GM23338 (cell line): ENCODE measurements around the gene RAI14. TPM values are rescaled to one million over a fixed set of nuclear protein-coding genes. Genes with fewer than 3 reads are reported as not detected.
A peak's percentile ranks its signal among the peaks of the same experiment; 100 is the strongest.

Experiments used
- ATAC-seq: fragments of 200-7000 bp; cut with Tn5 transposase; 3 replicates; pipeline ENCODE4 v1.9.1; 2020
- DNase-seq: peaks from one replicate; pipeline ENCODE4 v3.0.0-alpha.2; 2015; ENCODE audit warnings: low spot score
- H2AFZ ChIP-seq: fragments of 200-600 bp; sonication (generic); 2 replicates; pipeline ENCODE4 v1.8.0; 2016; ENCODE audit warnings: antibody characterized with exemption, mild to moderate bottlenecking, moderate library complexity
- H3F3A ChIP-seq: fragments of 200-600 bp; sonication (generic); replicated peaks from 2 replicates; pipeline ENCODE4 v1.8.0; 2017; ENCODE audit warnings: antibody characterized with exemption, mixed run types, low read depth
- H3K27ac ChIP-seq: fragments of 200-600 bp; sonication (generic); 2 replicates; pipeline ENCODE4 v1.6.1; 2016; ENCODE audit warnings: low read depth
- H3K27me3 ChIP-seq: fragments of 200-600 bp; sonication (generic); 2 replicates; pipeline ENCODE4 v1.8.0; 2016; ENCODE audit warnings: mild to moderate bottlenecking, mixed run types, moderate library complexity; ENCODE audit not compliant: insufficient read depth
- H3K36me3 ChIP-seq: fragments of 200-600 bp; sonication (generic); 2 replicates; pipeline ENCODE4 v1.8.0; 2016; ENCODE audit warnings: mild to moderate bottlenecking; ENCODE audit not compliant: insufficient read depth
- H3K4me1 ChIP-seq: fragments of 200-600 bp; sonication (generic); 2 replicates; pipeline ENCODE4 v1.8.0; 2016; ENCODE audit warnings: mild to moderate bottlenecking, moderate library complexity; ENCODE audit not compliant: insufficient read depth
- H3K4me2 ChIP-seq: fragments of 200-600 bp; sonication (generic); 2 replicates; pipeline ENCODE4 v1.7.1; 2017; ENCODE audit warnings: mixed run types
- H3K4me3 ChIP-seq: fragments of 200-600 bp; sonication (generic); 2 replicates; pipeline ENCODE4 v1.6.1; 2016; ENCODE audit warnings: mixed run types
- H3K79me2 ChIP-seq: fragments of 200-600 bp; sonication (generic); replicated peaks from 2 replicates; pipeline ENCODE4 v1.8.0; 2017; ENCODE audit warnings: mild to moderate bottlenecking; ENCODE audit not compliant: insufficient read depth
- H3K9me2 ChIP-seq: fragments of 200-600 bp; sonication (generic); 2 replicates; pipeline ENCODE4 v1.8.0; 2017; ENCODE audit not compliant: insufficient read depth
- H4K20me1 ChIP-seq: fragments of 200-600 bp; sonication (generic); replicated peaks from 2 replicates; pipeline ENCODE4 v1.8.0; 2017; ENCODE audit warnings: mild to moderate bottlenecking; ENCODE audit not compliant: insufficient read depth
- H3K27ac Mint-ChIP-seq: 2 replicates; pipeline ENCODE4 v1.8.0; 2020; ENCODE audit warnings: inconsistent platforms, mild to moderate bottlenecking, moderate library complexity, mixed read lengths
- H3K27me3 Mint-ChIP-seq: 3 replicates; pipeline ENCODE4 v1.8.0; 2022; ENCODE audit warnings: low read depth, mild to moderate bottlenecking, moderate library complexity, mixed read lengths, inconsistent platforms; ENCODE audit not compliant: insufficient read depth, poor library complexity
- H3K36me3 Mint-ChIP-seq: 3 replicates; pipeline ENCODE4 v1.8.0; 2021; ENCODE audit warnings: low read depth, mild to moderate bottlenecking, inconsistent platforms, moderate library complexity, mixed read lengths
- H3K4me1 Mint-ChIP-seq: 3 replicates; pipeline ENCODE4 v1.8.0; 2020; ENCODE audit warnings: mild to moderate bottlenecking, inconsistent platforms, mixed read lengths
- H3K4me3 Mint-ChIP-seq: 3 replicates; pipeline ENCODE4 v1.8.0; 2021; ENCODE audit warnings: moderate library complexity, mild to moderate bottlenecking, inconsistent platforms, mixed read lengths
- H3K9me3 Mint-ChIP-seq: 3 replicates; pipeline ENCODE4 v1.8.0; 2020; ENCODE audit warnings: moderate library complexity, mild to moderate bottlenecking, inconsistent platforms, mixed read lengths
- CREB1 ChIP-seq: fragments of 250-450 bp; sonication (Bioruptor Pico); IDR thresholded peaks from 2 replicates; pipeline ENCODE4 v1.5.0; 2020; ENCODE audit warnings: low read depth, mild to moderate bottlenecking, moderate library complexity
- EZH2 ChIP-seq: fragments of 200-600 bp; sonication (generic); IDR thresholded peaks from one replicate; pipeline ENCODE4 v1.8.0; 2017; ENCODE audit warnings: antibody characterized with exemption, mild to moderate bottlenecking, low read depth; ENCODE audit not compliant: unreplicated experiment
- EZH2phosphoT487 ChIP-seq: fragments of 200-600 bp; sonication (generic); IDR thresholded peaks from one replicate; pipeline ENCODE4 v1.8.1; 2018; ENCODE audit warnings: antibody characterized with exemption; ENCODE audit not compliant: unreplicated experiment
- JUNB ChIP-seq: IDR thresholded peaks from one replicate; pipeline ENCODE4 v1.6.1; 2016; ENCODE audit warnings: antibody characterized with exemption; ENCODE audit not compliant: unreplicated experiment
- NANOG ChIP-seq: IDR thresholded peaks from 2 replicates; pipeline ENCODE4 v1.6.1; 2016; ENCODE audit warnings: antibody characterized with exemption, borderline replicate concordance
- STAT1 ChIP-seq: IDR thresholded peaks from one replicate; pipeline ENCODE4 v1.6.1; 2016; ENCODE audit warnings: antibody characterized with exemption; ENCODE audit not compliant: unreplicated experiment
- ZNF114 ChIP-seq: fragments of 250-450 bp; sonication (Bioruptor Pico); IDR thresholded peaks from 2 replicates; pipeline ENCODE4 v1.5.0; 2020; ENCODE audit warnings: mild to moderate bottlenecking, moderate library complexity
- ZNF331 ChIP-seq: fragments of 250-450 bp; sonication (Bioruptor Pico); IDR thresholded peaks from 2 replicates; pipeline ENCODE4 v1.5.0; 2020; ENCODE audit warnings: low read depth, mild to moderate bottlenecking, moderate library complexity
- polyA plus RNA-seq: library from polyadenylated mRNA; unstranded; fragments of >200 nt; fragmentation: Nextera tagmentation; extraction: Ambion mirVana; gene quantifications from 2 replicates; pipeline ENCODE4 v1.2.1, GENCODE V29; 2016
- total RNA-seq: library from RNA; depleted of rRNA; stranded (reverse); fragments of >200 nt; shearing (Covaris generic); gene quantifications from 2 replicates; pipeline ENCODE4 v1.2.3, GENCODE V29; 2014
- TF ChIP-seq, protein P1 (sequence below), 2 experiments: fragments of 200-600 bp in 1 of 2; sonication (generic) in 1 of 2; conservative IDR thresholded peaks; 2 replicates each; pipeline versions ENCODE4 v1.5.1 to v1.6.1; 2016 to 2017; ENCODE audit warnings: antibody characterized with exemption in 2 of 2, low read depth in 2 of 2, mild to moderate bottlenecking in 2 of 2, moderate library complexity in 1 of 2
- TF ChIP-seq, protein P2 (sequence below): fragments of 250-450 bp; sonication (Bioruptor Pico); IDR thresholded peaks from 2 replicates; pipeline ENCODE4 v1.5.0; 2020; ENCODE audit warnings: mild to moderate bottlenecking, moderate library complexity
- TF ChIP-seq, protein P3 (sequence below): IDR thresholded peaks from 2 replicates; pipeline ENCODE4 v1.6.1; 2016; ENCODE audit warnings: antibody characterized with exemption
- TF ChIP-seq, protein P4 (sequence below): IDR thresholded peaks from one replicate; pipeline ENCODE4 v1.6.1; 2018; ENCODE audit warnings: antibody characterized with exemption; ENCODE audit not compliant: unreplicated experiment

Gene RAI14
- total and polyA plus RNA-seq, 2 experiments from 2014 or later, result 58.8 to 95.8 TPM

DNA sequence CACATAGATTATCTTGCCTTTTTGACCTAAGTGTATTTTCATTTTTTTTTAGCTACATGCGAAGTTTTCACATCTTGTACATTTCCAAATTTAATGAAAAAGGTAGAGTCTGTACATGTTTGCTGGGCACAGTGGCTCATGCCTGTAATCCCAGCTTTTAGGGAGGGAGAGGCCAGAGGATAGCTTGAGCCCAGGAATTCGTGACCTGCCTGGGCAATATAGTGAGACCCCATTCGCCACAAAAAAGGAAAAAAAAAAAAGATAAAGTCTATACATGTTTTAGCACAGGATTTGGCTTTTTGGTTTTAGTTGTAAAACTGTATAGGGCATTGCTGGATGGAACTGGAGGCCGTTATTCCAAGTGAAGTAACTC is 28.8 kb downstream of the RAI14 start:
- Histone ChIP-seq H3K79me2 (peaks cover 96% of the 10 kb centered on the region), H3F3A (no peaks in the 10 kb centered on the region), H3K27me3 (no peaks in the 10 kb centered on the region), H3K4me2 (peak overlapping the region; percentile 3), H3K9me2 (no peaks in the 10 kb centered on the region), H2AFZ (no peak overlapping the region), H3K36me3 (peaks cover 10% of the 10 kb centered on the region; the same call in 1 of the 2 replicates), H3K4me1 (peaks cover 47% of the 10 kb centered on the region), H3K27ac (peak overlapping the region; percentile 84), H3K4me3 (no peak overlapping the region), H4K20me1 (peaks cover 38% of the 10 kb centered on the region)
- H3K4me3 Mint-ChIP-seq, result peak overlapping the region; percentile 44; the same call in 2 of the 3 replicates
- H3K9me3 Mint-ChIP-seq, result no peaks in the 10 kb centered on the region
- peaks cover 33% of the 10 kb centered on the region for H3K36me3 Mint-ChIP-seq
- H3K27ac Mint-ChIP-seq, result peak overlapping the region; percentile 90
- ATAC-seq (no peak), DNase-seq (no peak)
- TF ChIP-seq EZH2, result no peak
- TF ChIP-seq EZH2phosphoT487, result no peak
- TF ChIP-seq ZNF331 (CRISPR knock-in tag), result no peak
- no peak for TF ChIP-seq JUNB
- TF ChIP-seq, protein P1, sequence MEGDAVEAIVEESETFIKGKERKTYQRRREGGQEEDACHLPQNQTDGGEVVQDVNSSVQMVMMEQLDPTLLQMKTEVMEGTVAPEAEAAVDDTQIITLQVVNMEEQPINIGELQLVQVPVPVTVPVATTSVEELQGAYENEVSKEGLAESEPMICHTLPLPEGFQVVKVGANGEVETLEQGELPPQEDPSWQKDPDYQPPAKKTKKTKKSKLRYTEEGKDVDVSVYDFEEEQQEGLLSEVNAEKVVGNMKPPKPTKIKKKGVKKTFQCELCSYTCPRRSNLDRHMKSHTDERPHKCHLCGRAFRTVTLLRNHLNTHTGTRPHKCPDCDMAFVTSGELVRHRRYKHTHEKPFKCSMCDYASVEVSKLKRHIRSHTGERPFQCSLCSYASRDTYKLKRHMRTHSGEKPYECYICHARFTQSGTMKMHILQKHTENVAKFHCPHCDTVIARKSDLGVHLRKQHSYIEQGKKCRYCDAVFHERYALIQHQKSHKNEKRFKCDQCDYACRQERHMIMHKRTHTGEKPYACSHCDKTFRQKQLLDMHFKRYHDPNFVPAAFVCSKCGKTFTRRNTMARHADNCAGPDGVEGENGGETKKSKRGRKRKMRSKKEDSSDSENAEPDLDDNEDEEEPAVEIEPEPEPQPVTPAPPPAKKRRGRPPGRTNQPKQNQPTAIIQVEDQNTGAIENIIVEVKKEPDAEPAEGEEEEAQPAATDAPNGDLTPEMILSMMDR (conservative IDR thresholded peaks at IDR 0.05; ENCODE audit: low read depth in 2 of 2), result no peak
- TF ChIP-seq, protein P2, sequence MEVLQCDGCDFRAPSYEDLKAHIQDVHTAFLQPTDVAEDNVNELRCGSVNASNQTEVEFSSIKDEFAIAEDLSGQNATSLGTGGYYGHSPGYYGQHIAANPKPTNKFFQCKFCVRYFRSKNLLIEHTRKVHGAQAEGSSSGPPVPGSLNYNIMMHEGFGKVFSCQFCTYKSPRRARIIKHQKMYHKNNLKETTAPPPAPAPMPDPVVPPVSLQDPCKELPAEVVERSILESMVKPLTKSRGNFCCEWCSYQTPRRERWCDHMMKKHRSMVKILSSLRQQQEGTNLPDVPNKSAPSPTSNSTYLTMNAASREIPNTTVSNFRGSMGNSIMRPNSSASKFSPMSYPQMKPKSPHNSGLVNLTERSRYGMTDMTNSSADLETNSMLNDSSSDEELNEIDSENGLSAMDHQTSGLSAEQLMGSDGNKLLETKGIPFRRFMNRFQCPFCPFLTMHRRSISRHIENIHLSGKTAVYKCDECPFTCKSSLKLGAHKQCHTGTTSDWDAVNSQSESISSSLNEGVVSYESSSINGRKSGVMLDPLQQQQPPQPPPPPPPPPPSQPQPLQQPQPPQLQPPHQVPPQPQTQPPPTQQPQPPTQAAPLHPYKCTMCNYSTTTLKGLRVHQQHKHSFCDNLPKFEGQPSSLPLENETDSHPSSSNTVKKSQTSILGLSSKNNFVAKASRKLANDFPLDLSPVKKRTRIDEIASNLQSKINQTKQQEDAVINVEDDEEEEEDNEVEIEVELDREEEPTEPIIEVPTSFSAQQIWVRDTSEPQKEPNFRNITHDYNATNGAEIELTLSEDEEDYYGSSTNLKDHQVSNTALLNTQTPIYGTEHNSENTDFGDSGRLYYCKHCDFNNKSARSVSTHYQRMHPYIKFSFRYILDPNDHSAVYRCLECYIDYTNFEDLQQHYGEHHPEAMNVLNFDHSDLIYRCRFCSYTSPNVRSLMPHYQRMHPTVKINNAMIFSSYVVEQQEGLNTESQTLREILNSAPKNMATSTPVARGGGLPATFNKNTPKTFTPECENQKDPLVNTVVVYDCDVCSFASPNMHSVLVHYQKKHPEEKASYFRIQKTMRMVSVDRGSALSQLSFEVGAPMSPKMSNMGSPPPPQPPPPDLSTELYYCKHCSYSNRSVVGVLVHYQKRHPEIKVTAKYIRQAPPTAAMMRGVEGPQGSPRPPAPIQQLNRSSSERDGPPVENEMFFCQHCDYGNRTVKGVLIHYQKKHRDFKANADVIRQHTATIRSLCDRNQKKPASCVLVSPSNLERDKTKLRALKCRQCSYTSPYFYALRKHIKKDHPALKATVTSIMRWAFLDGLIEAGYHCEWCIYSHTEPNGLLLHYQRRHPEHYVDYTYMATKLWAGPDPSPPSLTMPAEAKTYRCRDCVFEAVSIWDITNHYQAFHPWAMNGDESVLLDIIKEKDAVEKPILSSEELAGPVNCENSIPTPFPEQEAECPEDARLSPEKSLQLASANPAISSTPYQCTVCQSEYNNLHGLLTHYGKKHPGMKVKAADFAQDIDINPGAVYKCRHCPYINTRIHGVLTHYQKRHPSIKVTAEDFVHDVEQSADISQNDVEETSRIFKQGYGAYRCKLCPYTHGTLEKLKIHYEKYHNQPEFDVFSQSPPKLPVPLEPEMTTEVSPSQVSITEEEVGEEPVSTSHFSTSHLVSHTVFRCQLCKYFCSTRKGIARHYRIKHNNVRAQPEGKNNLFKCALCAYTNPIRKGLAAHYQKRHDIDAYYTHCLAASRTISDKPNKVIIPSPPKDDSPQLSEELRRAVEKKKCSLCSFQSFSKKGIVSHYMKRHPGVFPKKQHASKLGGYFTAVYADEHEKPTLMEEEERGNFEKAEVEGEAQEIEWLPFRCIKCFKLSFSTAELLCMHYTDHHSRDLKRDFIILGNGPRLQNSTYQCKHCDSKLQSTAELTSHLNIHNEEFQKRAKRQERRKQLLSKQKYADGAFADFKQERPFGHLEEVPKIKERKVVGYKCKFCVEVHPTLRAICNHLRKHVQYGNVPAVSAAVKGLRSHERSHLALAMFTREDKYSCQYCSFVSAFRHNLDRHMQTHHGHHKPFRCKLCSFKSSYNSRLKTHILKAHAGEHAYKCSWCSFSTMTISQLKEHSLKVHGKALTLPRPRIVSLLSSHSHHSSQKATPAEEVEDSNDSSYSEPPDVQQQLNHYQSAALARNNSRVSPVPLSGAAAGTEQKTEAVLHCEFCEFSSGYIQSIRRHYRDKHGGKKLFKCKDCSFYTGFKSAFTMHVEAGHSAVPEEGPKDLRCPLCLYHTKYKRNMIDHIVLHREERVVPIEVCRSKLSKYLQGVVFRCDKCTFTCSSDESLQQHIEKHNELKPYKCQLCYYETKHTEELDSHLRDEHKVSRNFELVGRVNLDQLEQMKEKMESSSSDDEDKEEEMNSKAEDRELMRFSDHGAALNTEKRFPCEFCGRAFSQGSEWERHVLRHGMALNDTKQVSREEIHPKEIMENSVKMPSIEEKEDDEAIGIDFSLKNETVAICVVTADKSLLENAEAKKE (CRISPR knock-in tag), result no peak
- TF ChIP-seq STAT1, result no peak
- no peak for TF ChIP-seq NANOG
- no peak for TF ChIP-seq ZNF114 (CRISPR knock-in tag)
- TF ChIP-seq, protein P3, sequence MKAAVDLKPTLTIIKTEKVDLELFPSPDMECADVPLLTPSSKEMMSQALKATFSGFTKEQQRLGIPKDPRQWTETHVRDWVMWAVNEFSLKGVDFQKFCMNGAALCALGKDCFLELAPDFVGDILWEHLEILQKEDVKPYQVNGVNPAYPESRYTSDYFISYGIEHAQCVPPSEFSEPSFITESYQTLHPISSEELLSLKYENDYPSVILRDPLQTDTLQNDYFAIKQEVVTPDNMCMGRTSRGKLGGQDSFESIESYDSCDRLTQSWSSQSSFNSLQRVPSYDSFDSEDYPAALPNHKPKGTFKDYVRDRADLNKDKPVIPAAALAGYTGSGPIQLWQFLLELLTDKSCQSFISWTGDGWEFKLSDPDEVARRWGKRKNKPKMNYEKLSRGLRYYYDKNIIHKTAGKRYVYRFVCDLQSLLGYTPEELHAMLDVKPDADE, result no peak
- TF ChIP-seq CREB1, result no peak
- TF ChIP-seq, protein P4, sequence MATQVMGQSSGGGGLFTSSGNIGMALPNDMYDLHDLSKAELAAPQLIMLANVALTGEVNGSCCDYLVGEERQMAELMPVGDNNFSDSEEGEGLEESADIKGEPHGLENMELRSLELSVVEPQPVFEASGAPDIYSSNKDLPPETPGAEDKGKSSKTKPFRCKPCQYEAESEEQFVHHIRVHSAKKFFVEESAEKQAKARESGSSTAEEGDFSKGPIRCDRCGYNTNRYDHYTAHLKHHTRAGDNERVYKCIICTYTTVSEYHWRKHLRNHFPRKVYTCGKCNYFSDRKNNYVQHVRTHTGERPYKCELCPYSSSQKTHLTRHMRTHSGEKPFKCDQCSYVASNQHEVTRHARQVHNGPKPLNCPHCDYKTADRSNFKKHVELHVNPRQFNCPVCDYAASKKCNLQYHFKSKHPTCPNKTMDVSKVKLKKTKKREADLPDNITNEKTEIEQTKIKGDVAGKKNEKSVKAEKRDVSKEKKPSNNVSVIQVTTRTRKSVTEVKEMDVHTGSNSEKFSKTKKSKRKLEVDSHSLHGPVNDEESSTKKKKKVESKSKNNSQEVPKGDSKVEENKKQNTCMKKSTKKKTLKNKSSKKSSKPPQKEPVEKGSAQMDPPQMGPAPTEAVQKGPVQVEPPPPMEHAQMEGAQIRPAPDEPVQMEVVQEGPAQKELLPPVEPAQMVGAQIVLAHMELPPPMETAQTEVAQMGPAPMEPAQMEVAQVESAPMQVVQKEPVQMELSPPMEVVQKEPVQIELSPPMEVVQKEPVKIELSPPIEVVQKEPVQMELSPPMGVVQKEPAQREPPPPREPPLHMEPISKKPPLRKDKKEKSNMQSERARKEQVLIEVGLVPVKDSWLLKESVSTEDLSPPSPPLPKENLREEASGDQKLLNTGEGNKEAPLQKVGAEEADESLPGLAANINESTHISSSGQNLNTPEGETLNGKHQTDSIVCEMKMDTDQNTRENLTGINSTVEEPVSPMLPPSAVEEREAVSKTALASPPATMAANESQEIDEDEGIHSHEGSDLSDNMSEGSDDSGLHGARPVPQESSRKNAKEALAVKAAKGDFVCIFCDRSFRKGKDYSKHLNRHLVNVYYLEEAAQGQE, result no peak
- peaks cover 2% of the 10 kb centered on the region for H3K27me3 Mint-ChIP-seq
- H3K4me1 Mint-ChIP-seq, result peaks cover 59% of the 10 kb centered on the region
